DOHH2 (cell line): ENCODE measurements around the gene CPXM2.

ENCODE experiments used
- H3F3A ChIP-seq: fragments of 200-600 bp; sonication (generic), shearing (Covaris generic); 2 replicates; pipeline ENCODE4 v1.6.0; 2016; ENCODE audit warnings: antibody characterized with exemption, mild to moderate bottlenecking; ENCODE audit not compliant: control insufficient read depth, insufficient read depth
- H3K27ac ChIP-seq: fragments of 200-600 bp; sonication (generic); 2 replicates; pipeline ENCODE4 v1.5.1; 2014; ENCODE audit warnings: low read depth, mild to moderate bottlenecking, low read length, moderate library complexity
- H3K27me3 ChIP-seq: fragments of 200-600 bp; sonication (generic); 2 replicates; pipeline ENCODE4 v1.6.1; 2014; ENCODE audit warnings: mild to moderate bottlenecking, low read length, mixed read lengths; ENCODE audit not compliant: control insufficient read depth
- H3K36me3 ChIP-seq: fragments of 200-600 bp; sonication (generic); 2 replicates; pipeline ENCODE4 v1.6.1; 2014; ENCODE audit warnings: mild to moderate bottlenecking, low read length, moderate library complexity, mixed read lengths; ENCODE audit not compliant: control insufficient read depth
- H3K4me1 ChIP-seq: fragments of 200-600 bp; sonication (generic); 2 replicates; pipeline ENCODE4 v1.6.1; 2014; ENCODE audit warnings: mild to moderate bottlenecking, low read length, mixed read lengths; ENCODE audit not compliant: control insufficient read depth
- H3K4me2 ChIP-seq: fragments of 200-600 bp; sonication (generic); 2 replicates; pipeline ENCODE4 v1.6.0; 2014; ENCODE audit warnings: mild to moderate bottlenecking, low read length, moderate library complexity
- H3K4me3 ChIP-seq: fragments of 200-600 bp; sonication (generic); 2 replicates; pipeline ENCODE4 v1.5.1; 2014; ENCODE audit warnings: mild to moderate bottlenecking, low read length, mixed read lengths
- H3K79me2 ChIP-seq: fragments of 200-600 bp; sonication (generic); 2 replicates; pipeline ENCODE4 v1.6.1; 2014; ENCODE audit warnings: mild to moderate bottlenecking, low read length, mixed read lengths; ENCODE audit not compliant: control insufficient read depth
- H3K9me2 ChIP-seq: fragments of 200-600 bp; sonication (generic); replicated peaks from 2 replicates; pipeline ENCODE4 v1.6.1; 2014; ENCODE audit warnings: mild to moderate bottlenecking, low read length, mixed read lengths; ENCODE audit not compliant: control insufficient read depth
- H3K9me3 ChIP-seq: fragments of 200-600 bp; sonication (generic); 2 replicates; pipeline ENCODE4 v1.6.1; 2014; ENCODE audit warnings: antibody characterized with exemption, low read length, mixed read lengths; ENCODE audit not compliant: control insufficient read depth, insufficient read depth
- H4K20me1 ChIP-seq: fragments of 200-600 bp; sonication (generic); 2 replicates; pipeline ENCODE4 v1.6.0; 2014; ENCODE audit warnings: low read depth, mild to moderate bottlenecking, antibody characterized with exemption, low read length, moderate library complexity; ENCODE audit not compliant: control insufficient read depth, insufficient read depth
- CTCF ChIP-seq: fragments of 200-600 bp; sonication (generic); IDR thresholded peaks from one replicate; pipeline ENCODE4 v1.5.1; 2014; ENCODE audit warnings: antibody characterized with exemption, mild to moderate bottlenecking, low read depth, low read length; ENCODE audit not compliant: poor library complexity, severe bottlenecking
- EZH2phosphoT487 ChIP-seq: fragments of 200-600 bp; sonication (generic); IDR thresholded peaks from 2 replicates; pipeline ENCODE4 v1.6.1; 2017; ENCODE audit warnings: borderline replicate concordance, mild to moderate bottlenecking, antibody characterized with exemption, low read length, moderate library complexity, mixed read lengths

CPXM2 gene

GRCh38 chr10:123883673-123884320 is 7.8 kb downstream of the CPXM2 start:
- no peaks in the 10 kb centered on the region for H3F3A ChIP-seq
- no peak for TF ChIP-seq CTCF
- no peak for TF ChIP-seq EZH2phosphoT487
- H3K9me3 ChIP-seq: no peaks in the 10 kb centered on the region
- H3K79me2 ChIP-seq: no peaks in the 10 kb centered on the region
- H3K4me2 ChIP-seq: no peak overlapping the region
- no peaks in the 10 kb centered on the region for H3K9me2 ChIP-seq
- no peaks in the 10 kb centered on the region for H4K20me1 ChIP-seq
- H3K27me3 ChIP-seq: no peaks in the 10 kb centered on the region
- H3K4me1 ChIP-seq: peaks cover 4% of the 10 kb centered on the region; the same call in 1 of the 2 replicates
- H3K27ac ChIP-seq: no peak overlapping the region
- no peak overlapping the region for H3K4me3 ChIP-seq
- no peaks in the 10 kb centered on the region for H3K36me3 ChIP-seq

- H3K27ac ChIP-seq: no peak overlapping the region
- H3K4me2 ChIP-seq: no peak overlapping the region
- H3K79me2 ChIP-seq: no peaks in the 10 kb centered on the region
- H3K9me2 ChIP-seq: no peaks in the 10 kb centered on the region
- no peak overlapping the region for H3K4me3 ChIP-seq
- no peaks in the 10 kb centered on the region for H3K36me3 ChIP-seq
- no peaks in the 10 kb centered on the region for H3K27me3 ChIP-seq
- no peaks in the 10 kb centered on the region for H3K9me3 ChIP-seq
- no peaks in the 10 kb centered on the region for H4K20me1 ChIP-seq
- H3K4me1 ChIP-seq: peaks cover 4% of the 10 kb centered on the region; the same call in 1 of the 2 replicates
- no peaks in the 10 kb centered on the region for H3F3A ChIP-seq
- no peak for TF ChIP-seq EZH2phosphoT487
- no peak for TF ChIP-seq CTCF
Measured at GRCh38 chr10:123882681-123883445, 8.7 kb downstream of the CPXM2 start.

GRCh38 chr10:123882177-123882576 is 9.4 kb downstream of the CPXM2 start:
- no peaks in the 10 kb centered on the region for H3K27me3 ChIP-seq
- H3K79me2 ChIP-seq: no peaks in the 10 kb centered on the region
- H3K27ac ChIP-seq: no peak overlapping the region
- no peaks in the 10 kb centered on the region for H3K36me3 ChIP-seq
- H3K9me3 ChIP-seq: peaks cover 4% of the 10 kb centered on the region; the same call in 1 of the 2 replicates
- no peaks in the 10 kb centered on the region for H3K4me1 ChIP-seq
- no peaks in the 10 kb centered on the region for H4K20me1 ChIP-seq
- no peaks in the 10 kb centered on the region for H3F3A ChIP-seq
- no peak overlapping the region for H3K4me3 ChIP-seq
- TF ChIP-seq EZH2phosphoT487 (no peak), CTCF (no peak)
- H3K4me2 ChIP-seq: no peak overlapping the region
- H3K9me2 ChIP-seq: no peaks in the 10 kb centered on the region
